ENCODE data around the gene PLEK.
"Not testable (repeated sequence)": the region's sequence is repeated elsewhere in the genome, so short reads cannot be mapped to it uniquely, and the experiment has no call there.

The PLEK gene

GRCh38 chr2:68365087-68365486 is at the start of gene PLEK:
PLEK (plus strand) TSS chr2:68365282; CDS start chr2:68365352, 70 bp downstream.
- no peak for DNase-seq

- no peak for DNase-seq
Observed at GRCh38 chr2:68316111-68316510, 49.0 kb upstream of the PLEK start.

GRCh38 chr2:68317971-68318913 is 46.8 kb upstream of the PLEK start:
- DNase-seq = no peak

GRCh38 chr2:68318914-68319397 is 46.1 kb upstream of the PLEK start:
- no peak for DNase-seq

- DNase-seq = no peak
Observed at GRCh38 chr2:68319398-68320117, 45.5 kb upstream of the PLEK start, which contains the start of gene CNRIP1. CNRIP1 (minus strand) TSS chr2:68319949; CDS start chr2:68319400, 549 bp downstream.

- no peak for DNase-seq
Observed at GRCh38 chr2:68320118-68320641, 44.9 kb upstream of the PLEK start.

- no peak for DNase-seq
Observed at GRCh38 chr2:68325056-68325455, 40.0 kb upstream of the PLEK start.

- no peak for DNase-seq
Observed at GRCh38 chr2:68328901-68329300, 36.2 kb upstream of the PLEK start.

- DNase-seq = no peak
Observed at GRCh38 chr2:68330691-68331090, 34.4 kb upstream of the PLEK start.

- no peak for DNase-seq
Observed at GRCh38 chr2:68333009-68333408, 32.1 kb upstream of the PLEK start.

- DNase-seq = no peak
Observed at GRCh38 chr2:68333931-68334330, 31.2 kb upstream of the PLEK start.

GRCh38 chr2:68336192-68336591 is 28.9 kb upstream of the PLEK start:
- no peak for DNase-seq

GRCh38 chr2:68340226-68341061 is 24.6 kb upstream of the PLEK start:
- no peak for DNase-seq

GRCh38 chr2:68341062-68341329 is 24.1 kb upstream of the PLEK start:
- DNase-seq = no peak

GRCh38 chr2:68341583-68341982 is 23.5 kb upstream of the PLEK start:
- no peak for DNase-seq

- DNase-seq = no peak
Observed at GRCh38 chr2:68342470-68342869, 22.6 kb upstream of the PLEK start.

- DNase-seq = no peak
Observed at GRCh38 chr2:68344031-68344430, 21.1 kb upstream of the PLEK start.

- no peak for DNase-seq
Observed at GRCh38 chr2:68345129-68345875, 19.8 kb upstream of the PLEK start.

GRCh38 chr2:68349091-68349490 is 16.0 kb upstream of the PLEK start:
- DNase-seq = not testable (repeated sequence)

GRCh38 chr2:68351997-68352396 is 13.1 kb upstream of the PLEK start:
- no peak for DNase-seq

GRCh38 chr2:68352651-68353391 is 12.3 kb upstream of the PLEK start:
- no peak for DNase-seq

All from stimulated activated naive CD4-positive, alpha-beta T cell treated with Interleukin-2 at 50 U/mL for 16 hours (primary cell).